ENCODE data around the gene PGAM2.

Gene PGAM2

DNA sequence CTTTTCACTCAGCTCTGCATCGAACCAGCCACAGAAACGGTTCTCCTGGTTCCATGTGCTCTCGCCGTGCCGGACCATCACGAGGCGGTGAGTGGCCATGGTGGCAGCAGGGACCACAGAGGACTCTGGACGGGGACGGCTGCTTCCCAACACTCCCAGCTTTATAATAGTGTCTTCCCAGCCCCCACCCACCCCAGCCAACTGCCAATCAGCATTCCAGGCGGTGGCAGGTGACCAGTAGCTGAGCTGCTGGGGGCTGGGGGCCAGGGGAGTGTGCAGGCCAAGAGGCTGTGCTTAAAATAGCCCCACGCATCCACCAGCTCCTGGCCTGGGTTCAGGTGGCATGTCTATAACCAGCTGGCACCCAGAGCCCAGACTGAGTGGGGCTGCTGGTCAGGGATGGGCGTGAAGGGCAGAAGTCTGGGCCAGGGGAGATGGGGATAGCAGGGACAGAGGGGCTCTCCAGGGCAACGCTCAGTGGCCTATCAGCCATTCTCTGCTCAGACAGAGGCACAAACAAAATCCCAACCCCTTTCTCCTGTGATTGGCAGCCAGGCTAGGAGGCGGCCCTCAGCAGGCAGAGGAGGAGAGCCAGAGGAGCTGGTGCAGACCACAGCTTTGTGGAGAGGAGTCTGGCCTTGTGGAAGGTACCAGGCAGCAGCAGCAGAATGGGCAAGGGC, at the start of gene PGAM2:
Gene PGAM2, minus strand, starts transcription at position 137 of the 680 bp plus-strand sequence. Its CDS starts 38 bp downstream, at position 99.
- Histone ChIP-seq H3K36me3 (ENCODE audit: control insufficient read depth in 2 of 2, insufficient read depth in 2 of 2, low read length in 2 of 2) (peaks cover under 1 to 15% of the 10 kb centered on the region in 2 donors), H3K27ac (ENCODE audit: low read length) (no peak within 1 kb of the TSS), H3K9me3 (ENCODE audit: control insufficient read depth in 2 of 2, low read length in 2 of 2) (no peaks in the 10 kb centered on the region), H3K9ac (ENCODE audit: low read length in 2 of 2) (no peak within 1 kb of the TSS), H3K27me3 (ENCODE audit: control insufficient read depth in 1 of 2, insufficient read depth in 2 of 2, low read length in 2 of 2) (no peaks in the 10 kb centered on the region), H3K4me3 (ENCODE audit: low read length in 2 of 2) (peak within 1 kb of the TSS; percentile 21 to 59), H3K4me1 (ENCODE audit: control insufficient read depth, insufficient read depth, low read length) (peaks cover 33% of the 10 kb centered on the region)

DNA sequence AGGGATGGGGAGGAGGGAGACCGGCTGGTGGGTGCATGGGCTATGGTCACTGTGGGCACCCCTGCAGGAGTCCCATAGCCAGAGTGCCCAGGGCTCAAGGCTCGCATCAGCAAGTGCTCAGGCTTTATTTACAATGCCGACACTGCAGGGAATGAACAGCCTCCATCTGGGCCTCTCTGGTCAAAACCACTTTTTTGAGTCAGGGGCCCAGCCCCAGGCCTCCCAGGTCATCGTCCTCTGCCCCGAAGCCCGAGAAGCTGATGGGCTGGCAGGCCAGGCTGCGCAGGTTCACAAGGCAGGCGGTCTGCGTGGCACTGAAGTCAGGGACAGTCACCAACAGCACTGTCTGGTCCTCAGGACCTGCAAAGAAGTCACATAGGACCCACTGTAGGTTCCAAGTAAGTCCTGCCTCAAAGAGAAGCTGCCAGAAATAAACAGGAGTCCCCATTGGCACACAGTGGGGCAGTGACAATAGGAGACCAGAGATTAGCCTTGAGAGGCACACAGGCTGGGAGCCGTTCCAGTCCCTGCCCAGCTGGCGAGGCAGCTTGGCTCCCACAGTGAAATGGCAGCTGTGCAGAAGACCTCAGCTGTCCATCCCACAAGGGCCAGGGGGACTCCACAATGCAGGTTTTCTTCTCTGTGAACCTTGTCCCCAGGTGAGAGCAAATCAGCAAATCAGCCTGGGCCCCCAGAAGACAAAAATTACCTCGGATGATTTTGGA, 49.4 kb upstream of the PGAM2 start:
- Histone ChIP-seq H3K9me3 (ENCODE audit: control insufficient read depth in 2 of 2, low read length in 2 of 2) (no peaks in the 10 kb centered on the region), H3K27me3 (ENCODE audit: control insufficient read depth in 1 of 2, insufficient read depth in 2 of 2, low read length in 2 of 2) (peaks cover 2 to 10% of the 10 kb centered on the region in 2 donors), H3K4me1 (ENCODE audit: control insufficient read depth, insufficient read depth, low read length) (no peaks in the 10 kb centered on the region), H3K36me3 (ENCODE audit: control insufficient read depth in 2 of 2, insufficient read depth in 2 of 2, low read length in 2 of 2) (peaks cover 29 to 33% of the 10 kb centered on the region in 2 donors), H3K27ac (ENCODE audit: low read length) (no peak overlapping the region), H3K4me3 (ENCODE audit: low read length in 2 of 2) (no peak overlapping the region), H3K9ac (ENCODE audit: low read length in 2 of 2) (no peak overlapping the region)

DNA sequence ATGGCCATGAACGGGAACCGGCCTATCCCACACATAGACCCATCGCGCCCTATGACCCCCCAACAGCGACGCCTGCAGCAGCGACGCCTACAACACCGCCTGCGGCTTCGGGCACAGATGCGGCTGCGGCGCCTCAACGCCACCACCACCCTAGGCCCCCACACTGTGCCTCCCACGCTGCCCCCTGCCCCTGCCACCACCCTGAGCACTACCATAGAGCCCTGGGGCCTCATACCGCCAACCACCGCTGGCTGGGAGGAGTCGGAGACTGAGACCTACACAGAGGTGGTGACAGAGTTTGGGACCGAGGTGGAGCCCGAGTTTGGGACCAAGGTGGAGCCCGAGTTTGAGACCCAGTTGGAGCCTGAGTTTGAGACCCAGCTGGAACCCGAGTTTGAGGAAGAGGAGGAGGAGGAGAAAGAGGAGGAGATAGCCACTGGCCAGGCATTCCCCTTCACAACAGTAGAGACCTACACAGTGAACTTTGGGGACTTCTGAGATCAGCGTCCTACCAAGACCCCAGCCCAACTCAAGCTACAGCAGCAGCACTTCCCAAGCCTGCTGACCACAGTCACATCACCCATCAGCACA, 48.5 kb upstream of the PGAM2 start:
- no peak overlapping the region for H3K4me3 ChIP-seq (ENCODE audit: low read length in 2 of 2)
- H3K36me3 ChIP-seq (ENCODE audit: control insufficient read depth in 2 of 2, insufficient read depth in 2 of 2, low read length in 2 of 2) = peaks cover 25 to 28% of the 10 kb centered on the region in 2 donors
- H3K4me1 ChIP-seq (ENCODE audit: control insufficient read depth, insufficient read depth, low read length) = no peaks in the 10 kb centered on the region
- H3K9ac ChIP-seq (ENCODE audit: low read length in 2 of 2) = no peak overlapping the region
- no peaks in the 10 kb centered on the region for H3K9me3 ChIP-seq (ENCODE audit: control insufficient read depth in 2 of 2, low read length in 2 of 2)
- H3K27ac ChIP-seq (ENCODE audit: low read length) = no peak overlapping the region
- H3K27me3 ChIP-seq (ENCODE audit: control insufficient read depth in 1 of 2, insufficient read depth in 2 of 2, low read length in 2 of 2) = peaks cover 2 to 13% of the 10 kb centered on the region in 2 donors

DNA sequence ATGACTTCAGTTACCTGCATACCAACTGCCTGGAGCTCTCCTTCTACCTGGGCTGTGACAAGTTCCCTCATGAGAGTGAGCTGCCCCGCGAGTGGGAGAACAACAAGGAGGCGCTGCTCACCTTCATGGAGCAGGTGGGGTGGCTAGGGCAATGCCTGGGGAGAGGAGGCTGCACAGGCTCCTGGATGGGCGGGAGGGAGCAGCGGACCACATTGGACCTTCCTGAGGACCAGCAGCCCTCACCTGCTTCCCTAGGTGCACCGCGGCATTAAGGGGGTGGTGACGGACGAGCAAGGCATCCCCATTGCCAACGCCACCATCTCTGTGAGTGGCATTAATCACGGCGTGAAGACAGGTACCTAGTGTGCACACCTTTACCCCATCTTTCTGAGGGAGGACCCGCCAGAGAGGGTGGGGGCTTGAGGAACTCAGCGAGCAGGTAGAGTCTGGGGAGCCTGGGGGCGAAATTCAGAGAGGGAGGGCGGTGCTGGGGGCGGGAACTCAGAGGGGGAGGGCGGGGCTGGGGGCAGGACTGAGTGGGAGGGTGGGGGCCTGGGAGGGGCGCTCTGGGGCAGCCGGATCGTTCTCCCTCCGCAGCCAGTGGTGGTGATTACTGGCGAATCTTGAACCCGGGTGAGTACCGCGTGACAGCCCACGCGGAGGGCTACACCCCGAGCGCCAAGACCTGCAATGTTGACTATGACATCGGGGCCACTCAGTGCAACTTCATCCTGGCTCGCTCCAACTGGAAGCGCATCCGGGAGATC, 47.8 kb upstream of the PGAM2 start:
- Histone ChIP-seq H3K4me3 (ENCODE audit: low read length in 2 of 2) (no peak overlapping the region), H3K4me1 (ENCODE audit: control insufficient read depth, insufficient read depth, low read length) (no peaks in the 10 kb centered on the region), H3K27me3 (ENCODE audit: control insufficient read depth in 1 of 2, insufficient read depth in 2 of 2, low read length in 2 of 2) (peaks cover 2 to 13% of the 10 kb centered on the region in 2 donors), H3K36me3 (ENCODE audit: control insufficient read depth in 2 of 2, insufficient read depth in 2 of 2, low read length in 2 of 2) (peaks cover 25 to 28% of the 10 kb centered on the region in 2 donors), H3K9ac (ENCODE audit: low read length in 2 of 2) (no peak overlapping the region), H3K27ac (ENCODE audit: low read length) (no peak overlapping the region), H3K9me3 (ENCODE audit: control insufficient read depth in 2 of 2, low read length in 2 of 2) (no peaks in the 10 kb centered on the region)

DNA sequence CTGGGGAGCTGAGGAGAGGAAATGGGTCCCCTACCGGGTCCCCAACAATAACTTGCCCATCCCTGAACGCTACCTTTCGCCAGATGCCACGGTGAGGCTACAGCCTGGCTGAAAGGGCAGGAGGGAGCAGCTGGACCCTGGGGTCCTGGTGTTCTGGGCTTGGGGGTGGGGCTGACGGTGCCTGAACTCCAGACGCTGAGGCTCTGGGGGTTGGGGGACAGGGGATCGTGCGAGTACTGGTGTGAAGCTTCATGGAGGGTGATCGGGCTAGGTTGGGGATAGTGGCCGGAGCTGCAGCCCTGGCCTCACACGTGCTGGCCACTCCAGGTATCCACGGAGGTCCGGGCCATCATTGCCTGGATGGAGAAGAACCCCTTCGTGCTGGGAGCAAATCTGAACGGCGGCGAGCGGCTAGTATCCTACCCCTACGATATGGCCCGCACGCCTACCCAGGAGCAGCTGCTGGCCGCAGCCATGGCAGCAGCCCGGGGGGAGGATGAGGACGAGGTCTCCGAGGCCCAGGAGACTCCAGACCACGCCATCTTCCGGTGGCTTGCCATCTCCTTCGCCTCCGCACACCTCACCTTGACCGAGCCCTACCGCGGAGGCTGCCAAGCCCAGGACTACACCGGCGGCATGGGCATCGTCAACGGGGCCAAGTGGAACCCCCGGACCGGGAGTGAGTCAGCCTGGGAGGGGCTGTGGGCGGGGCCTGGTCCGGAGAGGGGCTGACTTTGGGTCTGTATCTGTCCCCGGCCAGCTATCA, 47.0 kb upstream of the PGAM2 start:
- Histone ChIP-seq H3K4me1 (ENCODE audit: control insufficient read depth, insufficient read depth, low read length) (no peaks in the 10 kb centered on the region), H3K27me3 (ENCODE audit: control insufficient read depth in 1 of 2, insufficient read depth in 2 of 2, low read length in 2 of 2) (peaks cover 2 to 13% of the 10 kb centered on the region in 2 donors), H3K4me3 (ENCODE audit: low read length in 2 of 2) (no peak overlapping the region), H3K9me3 (ENCODE audit: control insufficient read depth in 2 of 2, low read length in 2 of 2) (no peaks in the 10 kb centered on the region), H3K36me3 (ENCODE audit: control insufficient read depth in 2 of 2, insufficient read depth in 2 of 2, low read length in 2 of 2) (peaks cover 20 to 23% of the 10 kb centered on the region in 2 donors), H3K27ac (ENCODE audit: low read length) (no peak overlapping the region), H3K9ac (ENCODE audit: low read length in 2 of 2) (no peak overlapping the region)

DNA sequence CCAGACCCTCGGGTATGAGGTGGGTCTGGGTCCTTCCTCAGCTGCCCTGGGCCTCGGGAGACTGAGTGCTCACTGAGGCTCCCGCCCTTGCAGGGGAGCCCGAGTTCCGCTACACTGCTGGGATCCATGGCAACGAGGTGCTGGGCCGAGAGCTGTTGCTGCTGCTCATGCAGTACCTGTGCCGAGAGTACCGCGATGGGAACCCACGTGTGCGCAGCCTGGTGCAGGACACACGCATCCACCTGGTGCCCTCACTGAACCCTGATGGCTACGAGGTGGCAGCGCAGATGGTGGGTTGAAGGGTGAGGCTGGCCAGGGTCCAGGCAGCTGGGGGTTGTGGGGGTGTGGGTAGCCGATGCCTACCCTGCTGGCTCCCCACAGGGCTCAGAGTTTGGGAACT, 46.4 kb upstream of the PGAM2 start:
- no peaks in the 10 kb centered on the region for H3K9me3 ChIP-seq (ENCODE audit: control insufficient read depth in 2 of 2, low read length in 2 of 2)
- H3K27me3 ChIP-seq (ENCODE audit: control insufficient read depth in 1 of 2, insufficient read depth in 2 of 2, low read length in 2 of 2) = peaks cover 2 to 19% of the 10 kb centered on the region in 2 donors
- no peak overlapping the region for H3K27ac ChIP-seq (ENCODE audit: low read length)
- H3K36me3 ChIP-seq (ENCODE audit: control insufficient read depth in 2 of 2, insufficient read depth in 2 of 2, low read length in 2 of 2) = peaks cover 17 to 23% of the 10 kb centered on the region in 2 donors
- H3K4me3 ChIP-seq (ENCODE audit: low read length in 2 of 2) = no peak overlapping the region
- H3K9ac ChIP-seq (ENCODE audit: low read length in 2 of 2) = no peak overlapping the region
- H3K4me1 ChIP-seq (ENCODE audit: control insufficient read depth, insufficient read depth, low read length) = peaks cover 4% of the 10 kb centered on the region

DNA sequence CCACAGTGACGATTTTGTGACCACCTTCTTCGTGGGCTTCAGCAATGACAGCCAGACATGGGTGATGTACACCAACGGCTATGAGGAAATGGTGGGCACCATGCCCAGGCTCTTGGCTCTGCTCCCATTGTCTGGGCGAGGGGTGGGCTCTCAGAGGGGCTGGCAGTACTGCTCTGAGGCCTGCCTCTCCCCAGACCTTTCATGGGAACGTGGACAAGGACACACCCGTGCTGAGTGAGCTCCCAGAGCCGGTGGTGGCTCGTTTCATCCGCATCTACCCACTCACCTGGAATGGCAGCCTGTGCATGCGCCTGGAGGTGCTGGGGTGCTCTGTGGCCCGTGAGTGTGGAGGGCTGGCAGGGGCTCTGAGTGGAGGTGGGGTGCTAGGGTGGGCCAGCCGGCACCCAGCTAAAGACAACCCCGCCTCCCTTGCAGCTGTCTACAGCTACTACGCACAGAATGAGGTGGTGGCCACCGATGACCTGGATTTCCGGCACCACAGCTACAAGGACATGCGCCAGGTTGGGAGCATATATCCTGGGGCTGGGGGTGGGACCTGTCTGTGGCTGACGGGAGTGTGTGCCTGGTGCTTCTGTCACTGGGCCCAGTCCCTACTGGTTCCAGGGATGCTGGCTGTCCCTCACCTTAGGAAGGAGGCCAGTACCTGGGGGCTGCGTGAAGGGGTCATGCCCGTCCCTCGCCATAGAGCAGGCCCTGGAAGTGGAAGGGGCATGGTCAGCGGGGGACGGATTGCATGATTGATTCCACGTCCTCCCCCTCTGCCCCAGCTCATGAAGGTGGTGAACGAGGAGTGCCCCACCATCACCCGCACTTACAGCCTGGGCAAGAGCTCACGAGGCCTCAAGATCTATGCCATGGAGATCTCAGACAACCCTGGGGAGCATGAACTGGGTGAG, 45.6 kb upstream of the PGAM2 start:
- peaks cover 8% of the 10 kb centered on the region for H3K4me1 ChIP-seq (ENCODE audit: control insufficient read depth, insufficient read depth, low read length)
- H3K27me3 ChIP-seq (ENCODE audit: control insufficient read depth in 1 of 2, insufficient read depth in 2 of 2, low read length in 2 of 2) = peaks cover 2 to 26% of the 10 kb centered on the region in 2 donors
- no peaks in the 10 kb centered on the region for H3K9me3 ChIP-seq (ENCODE audit: control insufficient read depth in 2 of 2, low read length in 2 of 2)
- H3K36me3 ChIP-seq (ENCODE audit: control insufficient read depth in 2 of 2, insufficient read depth in 2 of 2, low read length in 2 of 2) = peaks cover 14 to 23% of the 10 kb centered on the region in 2 donors
- no peak overlapping the region for H3K4me3 ChIP-seq (ENCODE audit: low read length in 2 of 2)
- no peak overlapping the region for H3K9ac ChIP-seq (ENCODE audit: low read length in 2 of 2)
- no peak overlapping the region for H3K27ac ChIP-seq (ENCODE audit: low read length)

DNA sequence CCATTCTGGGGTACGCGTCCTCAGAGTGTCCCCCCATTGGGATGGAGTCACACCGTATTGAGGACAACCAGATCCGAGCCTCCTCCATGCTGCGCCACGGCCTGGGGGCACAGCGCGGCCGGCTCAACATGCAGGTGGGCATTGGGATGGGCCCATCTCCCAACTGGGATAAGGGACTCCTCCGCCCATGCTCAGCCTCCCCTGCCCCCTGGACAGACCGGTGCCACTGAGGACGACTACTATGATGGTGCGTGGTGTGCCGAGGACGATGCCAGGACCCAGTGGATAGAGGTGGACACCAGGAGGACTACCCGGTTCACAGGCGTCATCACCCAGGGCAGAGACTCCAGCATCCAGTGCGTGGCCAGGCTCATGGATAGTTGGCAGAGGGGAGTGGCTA, 44.6 kb upstream of the PGAM2 start:
- no peak overlapping the region for H3K27ac ChIP-seq (ENCODE audit: low read length)
- H3K9me3 ChIP-seq (ENCODE audit: control insufficient read depth in 2 of 2, low read length in 2 of 2) = no peaks in the 10 kb centered on the region
- peaks cover 4 to 30% of the 10 kb centered on the region in 2 donors for H3K27me3 ChIP-seq (ENCODE audit: control insufficient read depth in 1 of 2, insufficient read depth in 2 of 2, low read length in 2 of 2)
- H3K9ac ChIP-seq (ENCODE audit: low read length in 2 of 2) = no peak overlapping the region
- peaks cover 18% of the 10 kb centered on the region for H3K4me1 ChIP-seq (ENCODE audit: control insufficient read depth, insufficient read depth, low read length)
- no peak overlapping the region for H3K4me3 ChIP-seq (ENCODE audit: low read length in 2 of 2)
- peaks cover 6 to 14% of the 10 kb centered on the region in 2 donors for H3K36me3 ChIP-seq (ENCODE audit: control insufficient read depth in 2 of 2, insufficient read depth in 2 of 2, low read length in 2 of 2)

Measured in stomach smooth muscle (tissue), 2 donors.